ENCODE measurements around the gene NAV2. TPM values are rescaled to one million over a fixed set of nuclear protein-coding genes. Genes with fewer than 3 reads are reported as not detected.

The NAV2 gene
- polyA plus RNA-seq, 1 donor from 2014 or later, result 3.0 TPM

DNA sequence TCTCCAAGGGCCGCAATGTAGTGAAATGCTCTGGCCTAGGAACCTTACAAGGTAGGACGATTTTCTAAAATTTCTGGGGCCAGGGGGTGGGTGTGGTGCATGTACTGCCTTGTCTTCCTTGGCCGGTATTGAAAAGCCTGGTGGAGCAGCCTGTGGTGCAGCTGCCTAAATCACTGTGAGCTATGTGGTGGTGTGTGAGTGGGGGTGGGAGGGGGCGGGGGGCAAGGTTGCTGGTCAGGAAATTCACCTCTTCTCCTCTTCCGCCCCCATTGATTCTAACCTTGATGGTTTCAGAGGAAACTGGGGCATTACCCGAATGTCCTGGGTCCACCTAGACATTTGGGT lies 310.4 kb downstream of the NAV2 start:
- no peaks in the 10 kb centered on the region for H4K20me1 ChIP-seq (ENCODE audit: insufficient read depth)
- no peak overlapping the region for H2AFZ ChIP-seq (ENCODE audit: low read depth, low read length)

DNA sequence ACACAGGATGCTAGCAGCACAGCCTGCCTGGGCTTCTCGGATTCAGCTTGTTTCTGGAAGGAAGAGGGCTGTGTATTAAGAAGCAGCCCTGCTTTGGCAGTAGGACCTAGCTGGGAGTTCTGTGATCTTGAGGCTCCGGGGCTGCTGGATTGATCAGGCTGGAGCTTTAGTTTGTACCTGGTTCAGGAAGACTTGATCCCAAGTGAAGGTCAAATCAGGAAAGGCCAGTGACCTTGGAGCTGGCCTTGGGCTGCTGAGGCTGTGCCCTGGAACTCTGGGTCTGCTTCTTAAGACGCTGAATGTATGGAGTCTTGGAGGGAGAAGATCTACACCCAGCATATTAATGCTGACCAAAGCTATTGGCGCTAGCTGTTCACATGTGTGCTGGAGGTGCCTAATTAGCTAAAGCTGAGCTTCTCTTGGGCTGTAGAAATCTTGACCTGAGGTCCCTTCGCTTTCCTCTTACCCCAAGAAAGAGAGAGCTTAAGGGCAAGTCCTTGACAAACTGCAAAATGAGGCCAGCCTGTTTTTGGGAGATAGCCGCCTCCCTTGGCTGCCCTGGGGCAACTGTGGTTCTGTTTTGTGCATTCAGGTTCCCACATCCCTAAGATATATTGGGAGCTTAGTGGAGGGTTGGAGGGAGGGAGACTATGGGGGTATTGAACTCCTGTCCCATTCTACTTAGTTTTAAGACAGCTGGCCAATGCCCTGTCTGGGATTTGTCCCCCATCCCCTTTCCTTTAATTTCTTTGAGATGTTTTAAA lies 311.7 kb downstream of the NAV2 start:
- Histone ChIP-seq H3K27me3 (ENCODE audit: insufficient read depth, low read depth, low read length) (peaks cover 9% of the 10 kb centered on the region), H3K4me3 (ENCODE audit: low read length) (no peak overlapping the region), H3K9me3 (ENCODE audit: low read length) (no peaks in the 10 kb centered on the region), H3K9me2 (ENCODE audit: insufficient read depth, low read length) (no peaks in the 10 kb centered on the region), H3F3A (ENCODE audit: insufficient read depth, low read length, poor library complexity, severe bottlenecking) (no peaks in the 10 kb centered on the region), H3K9ac (ENCODE audit: low read length) (no peak overlapping the region), H3K79me2 (replicated peaks; ENCODE audit: insufficient read depth, low read length) (no peaks in the 10 kb centered on the region), H3K36me3 (ENCODE audit: insufficient read depth, low read length) (no peaks in the 10 kb centered on the region), H4K20me1 (ENCODE audit: insufficient read depth) (no peaks in the 10 kb centered on the region), H2AFZ (ENCODE audit: low read depth, low read length) (no peak overlapping the region), H3K27ac (ENCODE audit: low read length) (no peak overlapping the region), H3K4me2 (ENCODE audit: low read length) (no peak overlapping the region)
- TF ChIP-seq SMC3 (conservative IDR thresholded peaks at IDR 0.05; ENCODE audit: poor library complexity) (no peak), RAD21 (conservative IDR thresholded peaks at IDR 0.05) (no peak), EP300 (conservative IDR thresholded peaks at IDR 0.05; ENCODE audit: poor library complexity, severe bottlenecking) (no peak), TAF1 (IDR thresholded peaks at IDR 0.05; ENCODE audit: low read depth) (no peak), MXI1 (conservative IDR thresholded peaks at IDR 0.05; ENCODE audit: poor library complexity, severe bottlenecking) (no peak), EZH2 (IDR thresholded peaks at IDR 0.05; ENCODE audit: borderline replicate concordance, insufficient read depth, low read length, poor library complexity, severe bottlenecking) (no peak), POLR2AphosphoS5 (IDR thresholded peaks at IDR 0.05) (no peak)
- TF ChIP-seq, protein P1, sequence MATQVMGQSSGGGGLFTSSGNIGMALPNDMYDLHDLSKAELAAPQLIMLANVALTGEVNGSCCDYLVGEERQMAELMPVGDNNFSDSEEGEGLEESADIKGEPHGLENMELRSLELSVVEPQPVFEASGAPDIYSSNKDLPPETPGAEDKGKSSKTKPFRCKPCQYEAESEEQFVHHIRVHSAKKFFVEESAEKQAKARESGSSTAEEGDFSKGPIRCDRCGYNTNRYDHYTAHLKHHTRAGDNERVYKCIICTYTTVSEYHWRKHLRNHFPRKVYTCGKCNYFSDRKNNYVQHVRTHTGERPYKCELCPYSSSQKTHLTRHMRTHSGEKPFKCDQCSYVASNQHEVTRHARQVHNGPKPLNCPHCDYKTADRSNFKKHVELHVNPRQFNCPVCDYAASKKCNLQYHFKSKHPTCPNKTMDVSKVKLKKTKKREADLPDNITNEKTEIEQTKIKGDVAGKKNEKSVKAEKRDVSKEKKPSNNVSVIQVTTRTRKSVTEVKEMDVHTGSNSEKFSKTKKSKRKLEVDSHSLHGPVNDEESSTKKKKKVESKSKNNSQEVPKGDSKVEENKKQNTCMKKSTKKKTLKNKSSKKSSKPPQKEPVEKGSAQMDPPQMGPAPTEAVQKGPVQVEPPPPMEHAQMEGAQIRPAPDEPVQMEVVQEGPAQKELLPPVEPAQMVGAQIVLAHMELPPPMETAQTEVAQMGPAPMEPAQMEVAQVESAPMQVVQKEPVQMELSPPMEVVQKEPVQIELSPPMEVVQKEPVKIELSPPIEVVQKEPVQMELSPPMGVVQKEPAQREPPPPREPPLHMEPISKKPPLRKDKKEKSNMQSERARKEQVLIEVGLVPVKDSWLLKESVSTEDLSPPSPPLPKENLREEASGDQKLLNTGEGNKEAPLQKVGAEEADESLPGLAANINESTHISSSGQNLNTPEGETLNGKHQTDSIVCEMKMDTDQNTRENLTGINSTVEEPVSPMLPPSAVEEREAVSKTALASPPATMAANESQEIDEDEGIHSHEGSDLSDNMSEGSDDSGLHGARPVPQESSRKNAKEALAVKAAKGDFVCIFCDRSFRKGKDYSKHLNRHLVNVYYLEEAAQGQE (IDR thresholded peaks at IDR 0.05; ENCODE audit: borderline replicate concordance), result no peak
- TF ChIP-seq, protein P2, sequence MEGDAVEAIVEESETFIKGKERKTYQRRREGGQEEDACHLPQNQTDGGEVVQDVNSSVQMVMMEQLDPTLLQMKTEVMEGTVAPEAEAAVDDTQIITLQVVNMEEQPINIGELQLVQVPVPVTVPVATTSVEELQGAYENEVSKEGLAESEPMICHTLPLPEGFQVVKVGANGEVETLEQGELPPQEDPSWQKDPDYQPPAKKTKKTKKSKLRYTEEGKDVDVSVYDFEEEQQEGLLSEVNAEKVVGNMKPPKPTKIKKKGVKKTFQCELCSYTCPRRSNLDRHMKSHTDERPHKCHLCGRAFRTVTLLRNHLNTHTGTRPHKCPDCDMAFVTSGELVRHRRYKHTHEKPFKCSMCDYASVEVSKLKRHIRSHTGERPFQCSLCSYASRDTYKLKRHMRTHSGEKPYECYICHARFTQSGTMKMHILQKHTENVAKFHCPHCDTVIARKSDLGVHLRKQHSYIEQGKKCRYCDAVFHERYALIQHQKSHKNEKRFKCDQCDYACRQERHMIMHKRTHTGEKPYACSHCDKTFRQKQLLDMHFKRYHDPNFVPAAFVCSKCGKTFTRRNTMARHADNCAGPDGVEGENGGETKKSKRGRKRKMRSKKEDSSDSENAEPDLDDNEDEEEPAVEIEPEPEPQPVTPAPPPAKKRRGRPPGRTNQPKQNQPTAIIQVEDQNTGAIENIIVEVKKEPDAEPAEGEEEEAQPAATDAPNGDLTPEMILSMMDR (IDR thresholded peaks at IDR 0.05; ENCODE audit: poor library complexity, severe bottlenecking), result no peak

More for the DNA sequence above, 310.4 kb downstream of the NAV2 start:
- Histone ChIP-seq H3K79me2 (replicated peaks; ENCODE audit: insufficient read depth, low read length) (no peaks in the 10 kb centered on the region), H3K27me3 (ENCODE audit: insufficient read depth, low read depth, low read length) (peaks cover 9% of the 10 kb centered on the region), H3K4me2 (ENCODE audit: low read length) (no peak overlapping the region), H3K36me3 (ENCODE audit: insufficient read depth, low read length) (no peaks in the 10 kb centered on the region), H3K9ac (ENCODE audit: low read length) (no peak overlapping the region), H3K4me3 (ENCODE audit: low read length) (no peak overlapping the region), H3F3A (ENCODE audit: insufficient read depth, low read length, poor library complexity, severe bottlenecking) (no peaks in the 10 kb centered on the region), H3K9me2 (ENCODE audit: insufficient read depth, low read length) (no peaks in the 10 kb centered on the region), H3K9me3 (ENCODE audit: low read length) (no peaks in the 10 kb centered on the region), H3K27ac (ENCODE audit: low read length) (no peak overlapping the region)
- TF ChIP-seq, protein P1 (IDR thresholded peaks at IDR 0.05; ENCODE audit: borderline replicate concordance), result no peak
- TF ChIP-seq TAF1 (IDR thresholded peaks at IDR 0.05; ENCODE audit: low read depth) (no peak), SMC3 (conservative IDR thresholded peaks at IDR 0.05; ENCODE audit: poor library complexity) (no peak), POLR2AphosphoS5 (IDR thresholded peaks at IDR 0.05) (no peak), RAD21 (conservative IDR thresholded peaks at IDR 0.05) (no peak)
- TF ChIP-seq, protein P2 (IDR thresholded peaks at IDR 0.05; ENCODE audit: poor library complexity, severe bottlenecking), result no peak

Data from neural cell (in vitro differentiated cells).